OCI-LY1 (cell line): Measurements from ENCODE around the gene PUM1.

Experiments
- H2AFZ ChIP-seq: fragments of 200-600 bp; sonication (generic), shearing (Covaris generic); 2 replicates; pipeline ENCODE4 v1.6.0; 2014; ENCODE audit warnings: antibody characterized with exemption, mild to moderate bottlenecking, low read length
- H3F3A ChIP-seq: fragments of 200-600 bp; sonication (generic), shearing (Covaris generic); 2 replicates; pipeline ENCODE4 v1.6.0; 2014; ENCODE audit warnings: mild to moderate bottlenecking, antibody characterized with exemption, low read length, moderate library complexity; ENCODE audit not compliant: insufficient read depth
- H3K27ac ChIP-seq: fragments of 200-600 bp; sonication (generic); 2 replicates; pipeline ENCODE4 v1.5.1; 2014; ENCODE audit warnings: low read length, mixed run types, mild to moderate bottlenecking, low read depth; ENCODE audit not compliant: poor library complexity, severe bottlenecking
- H3K27me3 ChIP-seq: fragments of 200-600 bp; sonication (generic); 2 replicates; pipeline ENCODE4 v1.6.0; 2014; ENCODE audit warnings: antibody characterized with exemption, mild to moderate bottlenecking, low read length, moderate library complexity; ENCODE audit not compliant: insufficient read depth
- H3K36me3 ChIP-seq: fragments of 200-600 bp; sonication (generic); 2 replicates; pipeline ENCODE4 v1.6.1; 2014; ENCODE audit warnings: mild to moderate bottlenecking, antibody characterized with exemption, low read length, moderate library complexity, mixed read lengths; ENCODE audit not compliant: insufficient read depth
- H3K4me1 ChIP-seq: fragments of 200-600 bp; sonication (generic); 2 replicates; pipeline ENCODE4 v1.5.1; 2014; ENCODE audit warnings: mild to moderate bottlenecking, low read length, moderate library complexity; ENCODE audit not compliant: insufficient read depth, severe bottlenecking
- H3K4me2 ChIP-seq: fragments of 200-600 bp; sonication (generic), shearing (Covaris generic); 2 replicates; pipeline ENCODE4 v1.6.1; 2014; ENCODE audit warnings: low read length
- H3K4me3 ChIP-seq: fragments of 200-600 bp; sonication (generic); 2 replicates; pipeline ENCODE4 v1.5.1; 2014; ENCODE audit warnings: low read length, low read depth, mild to moderate bottlenecking, mixed read lengths; ENCODE audit not compliant: poor library complexity, severe bottlenecking
- H3K79me2 ChIP-seq: fragments of 200-600 bp; shearing (Covaris generic); 2 replicates; pipeline ENCODE4 v1.6.1; 2016; ENCODE audit warnings: mixed run types, low read length, mixed read lengths; ENCODE audit not compliant: insufficient read depth
- H3K9ac ChIP-seq: fragments of 200-600 bp; sonication (generic), shearing (Covaris generic); 2 replicates; pipeline ENCODE4 v1.6.1; 2014; ENCODE audit warnings: mild to moderate bottlenecking, low read length, mixed read lengths
- H3K9me2 ChIP-seq: fragments of 200-600 bp; sonication (generic), shearing (Covaris generic); 2 replicates; pipeline ENCODE4 v1.6.1; 2014; ENCODE audit warnings: low read depth, mild to moderate bottlenecking, low read length, mixed read lengths
- H3K9me3 ChIP-seq: fragments of 200-600 bp; shearing (Covaris generic); 2 replicates; pipeline ENCODE4 v1.6.1; 2014; ENCODE audit warnings: low read length, mixed read lengths
- H4K20me1 ChIP-seq: fragments of 200-600 bp; sonication (generic), shearing (Covaris generic); 2 replicates; pipeline ENCODE4 v1.6.0; 2016; ENCODE audit warnings: mild to moderate bottlenecking, low read length; ENCODE audit not compliant: insufficient read depth
- EZH2 ChIP-seq: fragments of 200-600 bp; sonication (generic), shearing (Covaris generic); IDR thresholded peaks from 2 replicates; pipeline ENCODE4 v1.8.0; 2017; ENCODE audit warnings: borderline replicate concordance, mixed run types, mild to moderate bottlenecking, antibody characterized with exemption, low read length, moderate library complexity, mixed read lengths
- TF ChIP-seq, protein P1 (sequence below): fragments of 200-600 bp; sonication (generic), shearing (Covaris generic); IDR thresholded peaks from 2 replicates; pipeline ENCODE4 v1.5.1; 2017; ENCODE audit warnings: mild to moderate bottlenecking, antibody characterized with exemption, low read length, moderate library complexity, mixed read lengths

The PUM1 gene

GRCh38 chr1:30965924-30966599 lies 99.5 kb downstream of the PUM1 start:
- H3F3A ChIP-seq: no peaks in the 10 kb centered on the region
- H4K20me1 ChIP-seq: no peaks in the 10 kb centered on the region
- peaks cover 97% of the 10 kb centered on the region for H3K36me3 ChIP-seq

GRCh38 chr1:30964706-30965105 lies 100.8 kb downstream of the PUM1 start:
- no peaks in the 10 kb centered on the region for H3K9me2 ChIP-seq
- H3F3A ChIP-seq: no peaks in the 10 kb centered on the region
- H3K9me3 ChIP-seq: no peaks in the 10 kb centered on the region
- H2AFZ ChIP-seq: no peak overlapping the region
- no peak overlapping the region for H3K9ac ChIP-seq
- H3K4me1 ChIP-seq: no peaks in the 10 kb centered on the region
- peaks cover 4% of the 10 kb centered on the region; the same call in 1 of the 2 replicates for H3K79me2 ChIP-seq
- H3K4me2 ChIP-seq: no peak overlapping the region
- no peaks in the 10 kb centered on the region for H3K27me3 ChIP-seq
- H4K20me1 ChIP-seq: no peaks in the 10 kb centered on the region
- H3K36me3 ChIP-seq: peaks cover 92% of the 10 kb centered on the region
- TF ChIP-seq, protein P1, sequence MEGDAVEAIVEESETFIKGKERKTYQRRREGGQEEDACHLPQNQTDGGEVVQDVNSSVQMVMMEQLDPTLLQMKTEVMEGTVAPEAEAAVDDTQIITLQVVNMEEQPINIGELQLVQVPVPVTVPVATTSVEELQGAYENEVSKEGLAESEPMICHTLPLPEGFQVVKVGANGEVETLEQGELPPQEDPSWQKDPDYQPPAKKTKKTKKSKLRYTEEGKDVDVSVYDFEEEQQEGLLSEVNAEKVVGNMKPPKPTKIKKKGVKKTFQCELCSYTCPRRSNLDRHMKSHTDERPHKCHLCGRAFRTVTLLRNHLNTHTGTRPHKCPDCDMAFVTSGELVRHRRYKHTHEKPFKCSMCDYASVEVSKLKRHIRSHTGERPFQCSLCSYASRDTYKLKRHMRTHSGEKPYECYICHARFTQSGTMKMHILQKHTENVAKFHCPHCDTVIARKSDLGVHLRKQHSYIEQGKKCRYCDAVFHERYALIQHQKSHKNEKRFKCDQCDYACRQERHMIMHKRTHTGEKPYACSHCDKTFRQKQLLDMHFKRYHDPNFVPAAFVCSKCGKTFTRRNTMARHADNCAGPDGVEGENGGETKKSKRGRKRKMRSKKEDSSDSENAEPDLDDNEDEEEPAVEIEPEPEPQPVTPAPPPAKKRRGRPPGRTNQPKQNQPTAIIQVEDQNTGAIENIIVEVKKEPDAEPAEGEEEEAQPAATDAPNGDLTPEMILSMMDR: no peak
- no peak for TF ChIP-seq EZH2
- no peak overlapping the region for H3K27ac ChIP-seq
- H3K4me3 ChIP-seq: no peak overlapping the region

More at GRCh38 chr1:30965924-30966599, 99.5 kb downstream of the PUM1 start:
- Histone ChIP-seq H3K9me2 (no peaks in the 10 kb centered on the region), H3K27ac (no peak overlapping the region), H3K9me3 (no peaks in the 10 kb centered on the region), H3K9ac (no peak overlapping the region), H3K4me2 (no peak overlapping the region), H2AFZ (no peak overlapping the region), H3K27me3 (no peaks in the 10 kb centered on the region), H3K4me1 (no peaks in the 10 kb centered on the region), H3K4me3 (no peak overlapping the region), H3K79me2 (peaks cover 8% of the 10 kb centered on the region; the same call in 1 of the 2 replicates)
- no peak for TF ChIP-seq EZH2
- TF ChIP-seq, protein P1: no peak

DNA sequence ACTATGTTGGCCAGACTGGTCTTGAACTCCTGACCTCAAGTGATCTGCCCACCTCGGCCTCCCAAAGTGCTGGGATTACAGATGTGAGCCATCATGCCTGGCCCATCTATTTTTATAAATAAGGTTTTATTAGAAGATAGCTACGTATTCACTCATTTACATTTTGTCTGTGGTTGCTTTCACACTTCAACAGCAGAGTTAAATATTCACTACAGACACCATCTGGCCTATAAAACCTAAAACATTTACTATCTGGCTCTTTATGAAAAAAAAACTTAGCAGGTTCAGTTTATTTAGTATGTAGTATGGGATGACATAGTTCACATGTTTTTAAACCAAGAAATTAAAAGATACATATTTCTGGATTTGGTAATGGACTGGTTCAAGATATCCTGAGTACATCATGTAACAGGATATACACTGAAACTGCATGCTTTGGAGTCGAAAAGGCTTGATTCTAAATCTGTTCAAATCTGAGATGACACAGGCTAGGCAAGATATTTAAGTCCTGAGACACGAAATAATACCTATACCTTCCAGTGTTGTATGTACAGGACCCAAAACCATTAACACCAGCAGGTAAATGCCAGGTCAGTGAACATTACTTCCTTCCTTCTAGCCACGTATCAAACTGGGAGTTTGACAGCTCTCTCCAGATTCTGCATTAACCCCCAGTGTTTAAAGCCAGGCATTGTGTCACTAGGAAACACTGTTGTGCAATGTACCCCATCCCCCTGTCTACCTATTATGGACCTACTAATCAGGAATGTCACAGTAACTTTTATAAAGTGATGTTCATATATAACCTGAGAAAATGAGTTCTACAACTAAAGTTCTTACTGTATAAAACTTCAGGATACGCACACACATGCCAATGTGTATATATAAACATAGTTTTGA lies 102.7 kb downstream of the PUM1 start:
- Histone ChIP-seq H2AFZ (no peak overlapping the region), H3K4me1 (no peaks in the 10 kb centered on the region), H3F3A (no peaks in the 10 kb centered on the region), H3K4me2 (no peak overlapping the region), H3K9me3 (no peaks in the 10 kb centered on the region), H3K36me3 (peaks cover 93% of the 10 kb centered on the region), H3K27me3 (no peaks in the 10 kb centered on the region), H3K4me3 (no peak overlapping the region), H3K27ac (no peak overlapping the region), H3K9me2 (no peaks in the 10 kb centered on the region), H4K20me1 (no peaks in the 10 kb centered on the region), H3K79me2 (peaks cover 10% of the 10 kb centered on the region; the same call in 1 of the 2 replicates), H3K9ac (no peak overlapping the region)
- no peak for TF ChIP-seq EZH2
- TF ChIP-seq, protein P1: no peak
